Activated gamma-delta T cell (primary cell): ENCODE measurements around the gene ADGRL1.

Experiments
- DNase-seq: peaks from one replicate; lab custom pipeline; 2025; lab: John Stamatoyannopoulos, UW

Gene ADGRL1

GRCh38 chr19:14112809-14113385 is 93.1 kb downstream of the ADGRL1 start:
- no peak for DNase-seq

- DNase-seq = no peak
Measured at GRCh38 chr19:14112051-14112808, 93.7 kb downstream of the ADGRL1 start.

- DNase-seq = no peak
Measured at GRCh38 chr19:14111486-14111885, 94.5 kb downstream of the ADGRL1 start.

DNA sequence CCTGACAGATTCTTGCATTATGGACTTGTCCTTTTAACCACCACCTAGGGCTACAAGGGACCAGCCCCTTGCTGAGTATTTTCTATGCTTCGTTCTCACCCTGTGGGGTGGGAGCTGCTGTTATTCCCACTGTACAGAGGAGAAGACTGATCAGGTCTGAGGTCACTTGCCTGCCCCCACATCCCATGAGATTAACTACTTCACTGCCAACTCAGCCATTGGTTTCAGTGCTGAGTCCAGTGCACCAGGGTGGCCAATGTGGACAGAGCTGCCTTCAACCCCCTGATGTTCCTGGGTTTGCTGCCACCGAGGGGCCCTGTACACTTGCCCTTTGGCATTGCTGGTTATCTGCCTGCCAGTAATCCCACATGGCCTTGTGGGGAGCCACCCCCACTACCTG is 95.3 kb downstream of the ADGRL1 start:
- no peak for DNase-seq

- DNase-seq = no peak
Measured at GRCh38 chr19:14107581-14108461, 98.1 kb downstream of the ADGRL1 start.

DNA sequence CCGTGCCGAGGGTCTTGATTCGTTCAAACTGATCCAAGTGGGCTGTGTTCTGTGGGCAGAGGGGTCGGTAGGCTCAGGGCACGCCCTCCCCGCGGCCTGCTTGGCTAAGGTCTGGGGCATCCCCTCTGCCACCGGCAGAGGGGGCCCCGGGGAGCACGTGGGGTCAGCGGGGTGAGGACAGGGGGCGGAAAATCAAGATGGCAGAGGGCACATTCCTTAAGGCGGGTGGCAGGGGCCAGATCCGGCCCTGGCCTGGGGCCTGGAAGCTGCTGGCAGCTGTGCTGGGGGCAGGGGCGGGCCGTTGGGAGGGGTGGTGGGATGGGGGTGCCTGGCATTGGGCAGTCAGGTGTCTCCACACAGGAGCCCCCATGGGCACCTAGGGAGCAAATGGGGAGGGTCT is 99.1 kb downstream of the ADGRL1 start:
- no peak for DNase-seq

DNA sequence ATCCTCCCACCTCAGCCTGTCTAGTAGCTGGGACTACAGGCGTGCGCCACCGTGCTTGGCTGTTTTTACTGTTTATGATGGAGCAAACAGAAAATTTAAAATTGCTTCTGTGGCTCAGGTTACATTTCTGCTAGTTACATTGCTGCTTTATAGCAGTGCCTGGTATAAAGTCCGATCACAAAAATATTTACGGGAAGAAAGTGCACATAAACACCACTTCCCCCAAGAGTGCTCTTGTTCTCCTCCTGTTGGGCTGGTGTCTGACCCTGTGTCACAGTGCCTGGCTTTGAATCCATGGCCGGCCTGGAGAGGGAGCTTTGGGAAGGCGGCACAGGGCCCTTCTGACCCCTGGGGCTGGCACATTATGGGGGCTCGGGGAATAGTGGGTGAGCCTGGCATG is 100.3 kb downstream of the ADGRL1 start:
- no peak for DNase-seq

DNA sequence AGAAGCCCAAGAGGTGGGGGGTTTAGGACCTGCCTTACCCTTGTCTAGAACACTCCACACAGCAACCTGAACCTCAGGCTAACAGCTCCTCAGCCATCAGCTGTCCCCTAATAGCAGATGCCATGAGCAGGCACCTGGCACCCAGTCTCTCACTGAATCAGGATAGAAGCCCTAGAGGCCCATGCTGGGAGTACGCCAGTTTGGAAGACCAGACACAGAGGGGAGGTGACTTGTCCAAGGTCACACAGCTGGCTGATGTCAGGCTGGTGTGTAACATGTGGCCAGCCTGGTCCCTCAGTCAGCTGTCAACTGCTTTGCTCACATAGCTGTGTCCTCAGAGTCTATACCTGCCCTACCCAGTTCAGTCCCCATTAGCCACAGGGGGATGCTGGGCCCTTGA is 102.7 kb downstream of the ADGRL1 start:
- no peak for DNase-seq

- DNase-seq = no peak
Measured at GRCh38 chr19:14102756-14103155, 103.2 kb downstream of the ADGRL1 start.

DNA sequence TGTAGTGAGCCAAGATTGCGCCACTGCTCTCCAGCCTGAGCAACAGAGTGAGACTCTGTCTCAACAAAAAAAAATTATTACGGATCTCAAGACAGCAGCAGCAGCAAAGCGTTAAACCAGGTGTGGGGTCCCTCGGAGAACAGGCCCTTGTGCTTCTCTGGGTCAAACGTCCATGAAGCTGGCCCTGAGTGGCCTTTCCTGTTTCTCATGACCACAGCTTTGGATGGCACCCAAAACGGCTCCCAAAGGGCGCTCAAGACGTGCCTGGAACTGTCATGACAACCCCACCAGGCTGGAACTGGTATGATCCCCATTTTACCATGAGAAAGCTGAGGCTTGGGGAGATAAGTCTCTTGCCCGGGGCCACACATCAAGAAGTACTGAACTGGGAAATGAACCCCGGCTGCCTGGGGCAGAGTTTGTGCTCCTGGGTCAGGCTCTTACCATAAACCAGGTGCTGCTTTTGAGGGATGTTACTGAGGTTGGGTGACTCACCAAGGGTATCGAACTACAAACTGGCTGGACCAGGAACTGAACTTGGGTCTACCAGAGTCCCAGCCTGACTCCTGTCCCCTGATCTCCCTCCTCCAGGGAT is 103.8 kb downstream of the ADGRL1 start:
- DNase-seq = no peak

DNA sequence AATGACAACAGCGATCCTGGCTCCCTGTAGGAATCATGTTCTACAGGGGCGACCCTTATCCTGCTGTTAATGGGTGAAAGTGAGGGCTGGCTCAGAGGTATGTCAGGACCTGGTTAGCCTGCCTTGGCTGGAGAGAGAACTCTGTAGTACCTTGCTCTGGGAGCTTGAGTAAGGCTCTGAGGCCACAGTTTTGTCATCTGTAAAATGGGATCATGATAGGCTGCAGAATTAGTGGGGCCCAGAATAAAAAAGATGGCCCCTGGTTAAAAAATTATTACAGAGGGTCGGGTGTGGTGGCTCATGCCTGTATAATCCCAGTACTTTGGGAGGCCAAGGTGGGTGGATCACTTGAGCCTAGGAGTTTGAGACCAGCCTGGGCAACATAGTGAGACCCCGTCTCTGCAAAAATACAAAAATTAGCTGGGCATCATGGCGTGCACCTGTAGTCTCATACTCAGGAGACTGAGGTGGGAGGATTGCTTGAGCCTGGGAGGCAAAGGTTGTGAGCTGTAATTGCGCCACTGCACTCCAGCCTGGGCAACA is 104.9 kb downstream of the ADGRL1 start:
- DNase-seq = no peak
